Natural killer cell treated with Interleukin-12 subunit alpha and Interleukin-12 subunit beta and Interleukin-15 and Interleukin-18, amount 100 ng/mL, for 72 hours (primary cell): Measurements from ENCODE around the gene KCNJ10. TPM values are rescaled to one million over a fixed set of nuclear protein-coding genes. Genes with fewer than 3 reads are reported as not detected.

Source experiments
- ATAC-seq, 2 donors: fragments of 150-1000 bp; cut with Tn5 transposase in 1 of 2; sonication (Bioruptor Pico), chemical (Tn5 transposase) in 1 of 2; 2 replicates each; pipeline ENCODE4 v1.10.0; 2021
- DNase-seq: peaks from one replicate; pipeline ENCODE4 v3.0.0; 2022; ENCODE audit warnings: low spot score
- H3K27ac Mint-ChIP-seq, 2 donors: 1 replicate in 1 of 2; 2 replicates in 1 of 2; pipeline ENCODE4 v1.8.0; 2022; ENCODE audit warnings: mixed read lengths in 2 of 2, mild to moderate bottlenecking in 1 of 2, moderate library complexity in 1 of 2
- H3K27me3 Mint-ChIP-seq, 2 donors: 1 replicate in 1 of 2; 2 replicates in 1 of 2; pipeline ENCODE4 v1.8.0; 2022; ENCODE audit warnings: mixed read lengths in 2 of 2
- H3K36me3 Mint-ChIP-seq: one replicate; pipeline ENCODE4 v1.8.0; 2022; ENCODE audit warnings: mixed read lengths
- H3K4me1 Mint-ChIP-seq, 2 donors: 1 replicate in 1 of 2; 2 replicates in 1 of 2; pipeline ENCODE4 v1.8.0; 2022; ENCODE audit warnings: low read depth in 2 of 2, mixed read lengths in 2 of 2, mild to moderate bottlenecking in 1 of 2
- H3K4me3 Mint-ChIP-seq: one replicate; pipeline ENCODE4 v1.8.0; 2022; ENCODE audit warnings: mixed read lengths
- H3K9me3 Mint-ChIP-seq: 2 replicates; pipeline ENCODE4 v1.8.0; 2022; ENCODE audit warnings: mixed read lengths
- total RNA-seq, 2 donors: library from RNA; stranded (reverse); gene quantifications; one replicate each; pipeline ENCODE4 v1.2.3, GENCODE V29; 2022

Gene KCNJ10
- total RNA-seq, 2 donors from 2014 or later = 0.50 TPM; not detected in 1

GRCh38 chr1:160070243-160071163 lies 543 bp upstream of the KCNJ10 start:
- peaks cover 6 to 11% of the 10 kb centered on the region in 2 donors for H3K4me1 Mint-ChIP-seq
- no peaks in the 10 kb centered on the region for H3K36me3 Mint-ChIP-seq
- DNase-seq (peak; percentile 71), ATAC-seq (peak; percentile 91 to 92)
- no peak overlapping the region for H3K27ac Mint-ChIP-seq
- H3K27me3 Mint-ChIP-seq = peaks cover 38 to 55% of the 10 kb centered on the region in 2 donors
- H3K9me3 Mint-ChIP-seq = no peaks in the 10 kb centered on the region
- peak overlapping the region; percentile 97 for H3K4me3 Mint-ChIP-seq

- DNase-seq = no peak
- Mint-ChIP-seq H3K27ac (no peak overlapping the region), H3K9me3 (no peaks in the 10 kb centered on the region), H3K36me3 (no peaks in the 10 kb centered on the region), H3K4me3 (no peak overlapping the region), H3K4me1 (peaks cover 6 to 11% of the 10 kb centered on the region in 2 donors), H3K27me3 (peaks cover 36 to 50% of the 10 kb centered on the region in 2 donors)
- no peak for ATAC-seq
These were observed 1.7 kb downstream of the KCNJ10 start for GRCh38 chr1:160068225-160068624.

GRCh38 chr1:160066829-160067745 lies 2.9 kb downstream of the KCNJ10 start:
- no peaks in the 10 kb centered on the region for H3K9me3 Mint-ChIP-seq
- no peaks in the 10 kb centered on the region for H3K36me3 Mint-ChIP-seq
- H3K4me1 Mint-ChIP-seq = peaks cover 6 to 11% of the 10 kb centered on the region in 2 donors
- peaks cover 34 to 47% of the 10 kb centered on the region in 2 donors for H3K27me3 Mint-ChIP-seq
- H3K27ac Mint-ChIP-seq = no peak overlapping the region
- no peak for ATAC-seq
- peak; percentile 54 for DNase-seq
- no peak overlapping the region for H3K4me3 Mint-ChIP-seq

GRCh38 chr1:160064746-160065145 lies 5.2 kb downstream of the KCNJ10 start:
- no peaks in the 10 kb centered on the region for H3K9me3 Mint-ChIP-seq
- no peak for ATAC-seq
- H3K4me3 Mint-ChIP-seq = no peak overlapping the region
- peaks cover 18 to 34% of the 10 kb centered on the region in 2 donors for H3K27me3 Mint-ChIP-seq
- H3K4me1 Mint-ChIP-seq = peaks cover 0 to 3% of the 10 kb centered on the region in 2 donors
- DNase-seq = peak; percentile 58
- no peaks in the 10 kb centered on the region for H3K36me3 Mint-ChIP-seq
- H3K27ac Mint-ChIP-seq = no peak overlapping the region

- Mint-ChIP-seq H3K4me1 (no peaks in the 10 kb centered on the region), H3K4me3 (no peak overlapping the region), H3K36me3 (no peaks in the 10 kb centered on the region), H3K9me3 (no peaks in the 10 kb centered on the region), H3K27ac (no peak overlapping the region), H3K27me3 (peaks cover 17 to 34% of the 10 kb centered on the region in 2 donors)
- DNase-seq (peak; percentile 2), ATAC-seq (no peak)
These were observed 5.8 kb downstream of the KCNJ10 start for GRCh38 chr1:160064164-160064563.

GRCh38 chr1:160063176-160063575 lies 6.8 kb downstream of the KCNJ10 start:
- ATAC-seq = no peak
- Mint-ChIP-seq H3K27me3 (peaks cover 18 to 34% of the 10 kb centered on the region in 2 donors), H3K4me1 (no peaks in the 10 kb centered on the region), H3K9me3 (no peaks in the 10 kb centered on the region), H3K4me3 (no peak overlapping the region), H3K27ac (no peak overlapping the region), H3K36me3 (no peaks in the 10 kb centered on the region)
- peak; percentile 26 for DNase-seq

- no peaks in the 10 kb centered on the region for H3K9me3 Mint-ChIP-seq
- H3K27me3 Mint-ChIP-seq = peaks cover 21 to 34% of the 10 kb centered on the region in 2 donors
- H3K36me3 Mint-ChIP-seq = no peaks in the 10 kb centered on the region
These were observed 7.8 kb downstream of the KCNJ10 start for GRCh38 chr1:160062230-160062532.

GRCh38 chr1:160061369-160062229 lies 8.4 kb downstream of the KCNJ10 start:
- no peaks in the 10 kb centered on the region for H3K36me3 Mint-ChIP-seq
- DNase-seq (peak; percentile 25), ATAC-seq (no peak)
- no peak overlapping the region for H3K27ac Mint-ChIP-seq
- peaks cover 22 to 33% of the 10 kb centered on the region in 2 donors for H3K27me3 Mint-ChIP-seq
- H3K4me1 Mint-ChIP-seq = no peaks in the 10 kb centered on the region
- no peak overlapping the region for H3K4me3 Mint-ChIP-seq
- no peaks in the 10 kb centered on the region for H3K9me3 Mint-ChIP-seq

More at GRCh38 chr1:160062230-160062532, 7.8 kb downstream of the KCNJ10 start:
- no peak overlapping the region for H3K4me3 Mint-ChIP-seq
- ATAC-seq (no peak), DNase-seq (peak; percentile 51)
- H3K4me1 Mint-ChIP-seq = no peaks in the 10 kb centered on the region
- H3K27ac Mint-ChIP-seq = no peak overlapping the region

GRCh38 chr1:160058087-160058486 lies 11.9 kb downstream of the KCNJ10 start:
- H3K27ac Mint-ChIP-seq = no peak overlapping the region
- peaks cover 32 to 37% of the 10 kb centered on the region in 2 donors for H3K27me3 Mint-ChIP-seq
- no peak overlapping the region for H3K4me3 Mint-ChIP-seq
- ATAC-seq (no peak), DNase-seq (peak; percentile 35)
- H3K4me1 Mint-ChIP-seq = no peaks in the 10 kb centered on the region
- H3K9me3 Mint-ChIP-seq = no peaks in the 10 kb centered on the region
- no peaks in the 10 kb centered on the region for H3K36me3 Mint-ChIP-seq

- ATAC-seq = no peak
- H3K27ac Mint-ChIP-seq = no peak overlapping the region
- no peaks in the 10 kb centered on the region for H3K4me1 Mint-ChIP-seq
- H3K9me3 Mint-ChIP-seq = no peaks in the 10 kb centered on the region
- H3K27me3 Mint-ChIP-seq = peaks cover 41% of the 10 kb centered on the region in 2 donors
- no peak for DNase-seq
- H3K36me3 Mint-ChIP-seq = no peaks in the 10 kb centered on the region
- H3K4me3 Mint-ChIP-seq = no peak overlapping the region
These were observed 13.3 kb downstream of the KCNJ10 start for GRCh38 chr1:160056648-160057169.

- DNase-seq (peak; percentile 5), ATAC-seq (peak in 1 of 2 donors; percentile 20)
- Mint-ChIP-seq H3K36me3 (no peaks in the 10 kb centered on the region), H3K27me3 (peaks cover 48 to 50% of the 10 kb centered on the region in 2 donors), H3K4me1 (no peaks in the 10 kb centered on the region), H3K27ac (no peak overlapping the region), H3K9me3 (no peaks in the 10 kb centered on the region), H3K4me3 (no peak overlapping the region)
These were observed 16.2 kb downstream of the KCNJ10 start for GRCh38 chr1:160053548-160054365.

- Mint-ChIP-seq H3K4me1 (no peaks in the 10 kb centered on the region), H3K4me3 (no peak overlapping the region), H3K36me3 (no peaks in the 10 kb centered on the region), H3K27ac (no peak overlapping the region), H3K27me3 (peaks cover 46 to 52% of the 10 kb centered on the region in 2 donors), H3K9me3 (no peaks in the 10 kb centered on the region)
- ATAC-seq (no peak), DNase-seq (no peak)
These were observed 17.0 kb downstream of the KCNJ10 start for GRCh38 chr1:160052936-160053335.
